GM10266 (cell line): ENCODE results near the gene MDH1B.

Experiments
- DNase-seq: peaks from one replicate; pipeline ENCODE4 v3.0.0; 2012; ENCODE audit errors: extremely low spot score
- TF ChIP-seq, protein P1 (sequence below): IDR thresholded peaks from 2 replicates; pipeline ENCODE4 v1.5.1; 2012; ENCODE audit warnings: mild to moderate bottlenecking, low read depth; ENCODE audit not compliant: control insufficient read depth, insufficient read depth; ENCODE audit errors: missing control alignments

MDH1B gene

DNA sequence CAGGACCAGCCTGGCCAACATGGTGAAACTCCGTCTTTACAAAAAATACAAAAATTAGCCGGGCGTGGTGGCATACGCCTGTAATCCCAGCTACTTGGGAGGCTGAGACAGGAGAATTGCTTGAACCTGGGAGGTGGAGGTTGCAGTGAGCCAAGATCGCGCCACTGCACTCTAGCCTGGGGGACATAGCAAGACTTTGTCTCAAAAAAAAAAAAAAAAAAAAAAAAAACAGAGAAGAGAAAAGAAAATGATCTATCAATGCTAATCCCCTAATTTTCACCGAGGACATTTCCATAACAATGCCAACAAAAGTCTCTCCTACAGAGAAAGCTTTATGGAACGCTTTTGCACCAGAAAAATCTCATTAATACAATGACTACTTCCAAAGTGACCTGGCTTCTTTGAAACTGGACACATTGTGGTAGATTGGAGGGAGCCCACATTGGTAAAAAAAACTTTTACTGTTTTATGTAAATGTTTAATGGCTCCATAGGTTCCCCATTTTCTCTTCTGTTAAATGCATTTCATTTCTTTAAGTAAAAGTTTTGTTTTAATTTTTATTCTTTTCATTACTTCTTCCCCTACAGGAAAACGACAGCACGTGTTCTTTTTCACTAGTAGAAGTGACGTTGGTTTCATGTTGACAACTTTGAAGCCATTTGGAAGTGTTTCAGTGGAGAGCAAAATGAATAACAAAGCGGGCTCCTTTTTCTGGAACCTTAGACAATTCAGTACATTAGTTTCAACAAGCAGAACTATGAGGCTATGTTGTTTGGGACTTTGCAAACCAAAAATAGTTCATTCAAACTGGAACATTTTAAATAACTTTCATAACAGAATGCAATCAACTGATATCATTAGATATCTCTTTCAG is 1.2 kb upstream of the MDH1B start:
- TF ChIP-seq, protein P1, sequence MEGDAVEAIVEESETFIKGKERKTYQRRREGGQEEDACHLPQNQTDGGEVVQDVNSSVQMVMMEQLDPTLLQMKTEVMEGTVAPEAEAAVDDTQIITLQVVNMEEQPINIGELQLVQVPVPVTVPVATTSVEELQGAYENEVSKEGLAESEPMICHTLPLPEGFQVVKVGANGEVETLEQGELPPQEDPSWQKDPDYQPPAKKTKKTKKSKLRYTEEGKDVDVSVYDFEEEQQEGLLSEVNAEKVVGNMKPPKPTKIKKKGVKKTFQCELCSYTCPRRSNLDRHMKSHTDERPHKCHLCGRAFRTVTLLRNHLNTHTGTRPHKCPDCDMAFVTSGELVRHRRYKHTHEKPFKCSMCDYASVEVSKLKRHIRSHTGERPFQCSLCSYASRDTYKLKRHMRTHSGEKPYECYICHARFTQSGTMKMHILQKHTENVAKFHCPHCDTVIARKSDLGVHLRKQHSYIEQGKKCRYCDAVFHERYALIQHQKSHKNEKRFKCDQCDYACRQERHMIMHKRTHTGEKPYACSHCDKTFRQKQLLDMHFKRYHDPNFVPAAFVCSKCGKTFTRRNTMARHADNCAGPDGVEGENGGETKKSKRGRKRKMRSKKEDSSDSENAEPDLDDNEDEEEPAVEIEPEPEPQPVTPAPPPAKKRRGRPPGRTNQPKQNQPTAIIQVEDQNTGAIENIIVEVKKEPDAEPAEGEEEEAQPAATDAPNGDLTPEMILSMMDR: no peak

DNA sequence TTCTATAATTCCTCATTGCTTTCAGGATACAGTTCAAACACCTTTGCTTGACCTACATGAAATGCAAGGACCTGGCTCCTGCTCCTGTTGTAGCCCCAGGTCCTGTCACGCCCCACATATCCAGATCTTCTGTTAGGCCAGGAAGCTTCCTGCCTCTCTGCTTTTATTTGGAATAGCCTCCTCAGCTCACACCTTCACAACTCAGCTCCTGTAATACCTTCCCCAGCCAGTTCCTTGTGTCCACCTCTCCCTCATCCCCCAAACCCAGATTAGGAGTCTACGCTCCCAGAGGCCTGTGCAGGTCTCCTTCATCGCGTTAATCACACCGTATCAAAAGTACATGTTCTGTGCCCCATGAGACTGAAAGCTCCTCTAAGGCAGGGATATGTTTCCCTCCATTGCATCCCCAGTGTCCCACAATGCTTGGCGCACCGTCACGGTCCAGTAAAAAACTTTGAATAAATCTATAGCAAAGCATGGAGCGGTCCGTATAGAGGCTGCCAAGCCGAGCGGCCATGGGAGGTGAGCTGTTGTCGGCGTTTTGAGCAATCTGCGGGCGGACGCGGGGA is 371 bp downstream of the MDH1B start:
- DNase-seq: no peak
- TF ChIP-seq, protein P1: no peak

More for the DNA sequence above, 1.2 kb upstream of the MDH1B start:
- no peak for DNase-seq

DNA sequence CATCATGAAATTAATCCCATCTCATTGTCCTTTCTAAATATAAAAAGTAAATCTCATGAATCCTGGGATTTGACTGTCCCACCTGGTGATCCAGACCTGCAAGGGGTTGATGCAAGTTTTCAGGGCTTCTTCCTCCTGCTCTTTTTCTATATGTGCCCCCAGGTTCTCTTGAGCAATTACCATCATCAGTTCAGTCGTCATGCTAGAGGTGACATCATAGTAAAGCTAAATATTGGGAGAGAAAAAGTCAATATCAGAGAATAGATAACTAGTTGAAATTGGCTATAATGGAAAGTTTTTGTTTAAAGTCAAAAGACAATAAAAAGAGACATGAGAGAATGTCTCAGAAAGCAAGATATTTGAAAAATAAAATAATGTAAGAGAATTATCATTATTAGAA is 8.3 kb downstream of the MDH1B start:
- DNase-seq: no peak
- TF ChIP-seq, protein P1: no peak

DNA sequence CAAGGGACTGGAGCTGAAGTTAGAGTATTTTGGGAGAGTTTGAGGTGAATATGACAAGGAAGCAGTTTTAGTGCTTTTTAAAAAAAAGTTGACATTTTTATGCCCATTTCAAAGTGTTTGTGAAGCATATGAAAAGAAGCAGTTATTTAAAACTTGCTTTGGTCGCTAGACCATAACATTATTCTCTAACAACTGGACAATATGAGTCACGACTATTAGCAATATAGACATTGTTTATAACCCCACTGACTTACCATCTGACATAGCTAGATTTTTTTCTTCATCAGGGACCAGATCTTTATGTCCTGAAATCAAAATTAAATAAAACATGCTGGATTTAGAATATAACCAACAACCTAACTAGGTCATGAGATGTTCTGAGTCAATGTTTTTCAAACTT is 24.3 kb downstream of the MDH1B start:
- TF ChIP-seq, protein P1: no peak
- DNase-seq: no peak

DNA sequence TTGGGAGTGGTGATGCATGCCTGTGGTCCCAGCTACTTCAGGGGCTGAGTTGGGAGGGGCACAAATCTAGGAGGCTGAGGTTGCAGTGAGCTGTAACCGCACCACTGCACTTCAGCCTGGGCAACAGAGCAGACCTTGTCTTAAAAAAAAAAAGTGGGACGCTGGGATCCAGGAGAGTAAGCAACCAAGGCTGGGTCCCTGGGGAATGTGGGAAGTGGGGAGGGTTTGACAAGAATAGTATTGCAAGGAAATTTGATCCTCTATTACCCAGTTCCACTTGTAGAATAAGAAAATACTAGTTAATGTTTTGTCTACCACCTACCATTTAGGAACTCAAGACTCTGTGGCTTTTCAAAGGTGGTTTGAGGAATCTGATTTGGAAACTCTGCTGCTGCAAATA is 25.9 kb downstream of the MDH1B start:
- TF ChIP-seq, protein P1: no peak
- no peak for DNase-seq

DNA sequence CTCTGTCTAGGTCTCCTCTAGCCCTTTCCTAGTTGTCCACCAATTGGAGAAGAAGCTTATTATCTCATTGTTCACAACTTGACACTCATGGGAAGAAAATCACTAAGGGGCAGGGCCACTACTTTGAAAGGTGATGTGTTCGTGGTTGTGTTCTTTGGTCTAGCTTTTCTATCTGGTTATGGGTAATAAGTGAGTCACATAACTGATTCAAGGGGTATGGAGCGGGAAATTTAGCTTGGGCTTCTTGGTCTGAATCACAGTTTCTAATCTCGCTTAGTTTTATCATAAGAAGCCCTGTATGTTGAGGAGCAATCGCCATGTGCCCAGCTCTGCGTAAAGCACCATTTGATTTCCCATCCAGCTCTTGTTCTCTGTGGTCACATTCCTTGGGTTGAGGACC is 28.2 kb downstream of the MDH1B start:
- no peak for DNase-seq
- TF ChIP-seq, protein P1: no peak

DNA sequence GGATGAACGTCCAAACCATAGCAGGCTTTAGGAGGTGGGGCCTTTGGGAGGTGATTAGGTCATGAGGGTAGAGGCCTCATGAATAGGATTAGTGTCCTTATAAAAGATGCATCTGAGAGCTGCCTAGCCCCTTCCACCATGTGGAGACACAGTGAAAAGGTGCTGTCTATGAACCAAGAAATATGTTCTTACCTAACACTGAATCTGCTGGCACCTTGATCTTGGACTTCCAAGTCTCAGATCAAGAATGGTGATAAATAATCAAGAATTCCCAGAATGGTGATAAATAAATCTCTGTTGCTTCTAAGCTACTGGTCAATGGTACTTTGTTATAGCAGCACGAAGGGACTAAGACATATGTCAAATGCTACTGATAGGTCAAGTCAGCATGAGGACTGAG is 31.8 kb downstream of the MDH1B start:
- no peak for DNase-seq

More for the DNA sequence above, 31.8 kb downstream of the MDH1B start:
- TF ChIP-seq, protein P1: no peak
